Tibial artery (tissue), 4 donors: ENCODE results near the gene EXD3.
A peak's percentile ranks its signal among the peaks of the same experiment; 100 is the strongest.

Experiments
- DNase-seq, 2 donors: peaks; one replicate each; pipeline ENCODE4 v3.0.0-alpha.2; 2019
- H3K27ac ChIP-seq, 2 donors: fragments of 200-600 bp; sonication (generic) in 1 of 2; 1 replicate in 1 of 2; 2 replicates in 1 of 2; pipeline ENCODE4 v1.5.1; 2018 to 2019; ENCODE audit warnings: mild to moderate bottlenecking in 1 of 2
- H3K27me3 ChIP-seq, 2 donors: fragments of 200-600 bp; sonication (generic) in 1 of 2; one replicate each; pipeline versions ENCODE4 v1.5.1 to v1.6.0; 2016 to 2019
- H3K36me3 ChIP-seq, 3 donors: fragments of 200-600 bp; sonication (generic) in 2 of 3; one replicate each; pipeline ENCODE4 v1.5.1; 2016 to 2019; ENCODE audit warnings: mild to moderate bottlenecking in 2 of 3
- H3K4me1 ChIP-seq, 4 donors: fragments of 200-600 bp; sonication (generic) in 2 of 4; 1 replicate in 3 of 4; 2 replicates in 1 of 4; pipeline ENCODE4 v1.5.1; 2016 to 2019
- H3K4me3 ChIP-seq, 2 donors: fragments of 200-600 bp; sonication (generic) in 1 of 2; 1 replicate in 1 of 2; 2 replicates in 1 of 2; pipeline ENCODE4 v1.5.1; 2018 to 2019; ENCODE audit warnings: mild to moderate bottlenecking in 2 of 2
- H3K9me3 ChIP-seq, 3 donors: fragments of 200-600 bp; sonication (generic) in 1 of 3; one replicate each; pipeline ENCODE4 v1.5.1; 2016 to 2019
- intact Hi-C: fragments of 100-400 bp; cut with DNase I; formaldehyde crosslinking; loops from one replicate; pipeline ENCODE4 v1.15.0; 2023; ENCODE audit warnings: low total_unique reads
- TF ChIP-seq, protein P1 (sequence below), 2 experiments: fragments of 200-600 bp in 1 of 2; fragments of 450-650 bp in 1 of 2; IDR thresholded peaks; one replicate each; pipeline ENCODE4 v1.5.1; 2017 to 2019; ENCODE audit warnings: antibody characterized with exemption in 2 of 2, mild to moderate bottlenecking in 1 of 2, moderate library complexity in 1 of 2

Gene EXD3

GRCh38 chr9:137365552-137366444 lies 57.2 kb downstream of the EXD3 start:
- peaks cover 0 to 15% (median 12%) of the 10 kb centered on the region in 4 donors for H3K4me1 ChIP-seq
- peaks cover 0 to 36% (median 17%) of the 10 kb centered on the region in 3 donors for H3K36me3 ChIP-seq
- no peak overlapping the region for H3K4me3 ChIP-seq
- H3K27ac ChIP-seq: no peak overlapping the region
- intact Hi-C loops: no loop called here
- TF ChIP-seq, protein P1, sequence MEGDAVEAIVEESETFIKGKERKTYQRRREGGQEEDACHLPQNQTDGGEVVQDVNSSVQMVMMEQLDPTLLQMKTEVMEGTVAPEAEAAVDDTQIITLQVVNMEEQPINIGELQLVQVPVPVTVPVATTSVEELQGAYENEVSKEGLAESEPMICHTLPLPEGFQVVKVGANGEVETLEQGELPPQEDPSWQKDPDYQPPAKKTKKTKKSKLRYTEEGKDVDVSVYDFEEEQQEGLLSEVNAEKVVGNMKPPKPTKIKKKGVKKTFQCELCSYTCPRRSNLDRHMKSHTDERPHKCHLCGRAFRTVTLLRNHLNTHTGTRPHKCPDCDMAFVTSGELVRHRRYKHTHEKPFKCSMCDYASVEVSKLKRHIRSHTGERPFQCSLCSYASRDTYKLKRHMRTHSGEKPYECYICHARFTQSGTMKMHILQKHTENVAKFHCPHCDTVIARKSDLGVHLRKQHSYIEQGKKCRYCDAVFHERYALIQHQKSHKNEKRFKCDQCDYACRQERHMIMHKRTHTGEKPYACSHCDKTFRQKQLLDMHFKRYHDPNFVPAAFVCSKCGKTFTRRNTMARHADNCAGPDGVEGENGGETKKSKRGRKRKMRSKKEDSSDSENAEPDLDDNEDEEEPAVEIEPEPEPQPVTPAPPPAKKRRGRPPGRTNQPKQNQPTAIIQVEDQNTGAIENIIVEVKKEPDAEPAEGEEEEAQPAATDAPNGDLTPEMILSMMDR (IDR thresholded peaks at IDR 0.05): no peak
- H3K9me3 ChIP-seq: peaks cover 0 to 10% (median 0%) of the 10 kb centered on the region in 3 donors
- no peak for DNase-seq
- no peaks in the 10 kb centered on the region for H3K27me3 ChIP-seq

DNA sequence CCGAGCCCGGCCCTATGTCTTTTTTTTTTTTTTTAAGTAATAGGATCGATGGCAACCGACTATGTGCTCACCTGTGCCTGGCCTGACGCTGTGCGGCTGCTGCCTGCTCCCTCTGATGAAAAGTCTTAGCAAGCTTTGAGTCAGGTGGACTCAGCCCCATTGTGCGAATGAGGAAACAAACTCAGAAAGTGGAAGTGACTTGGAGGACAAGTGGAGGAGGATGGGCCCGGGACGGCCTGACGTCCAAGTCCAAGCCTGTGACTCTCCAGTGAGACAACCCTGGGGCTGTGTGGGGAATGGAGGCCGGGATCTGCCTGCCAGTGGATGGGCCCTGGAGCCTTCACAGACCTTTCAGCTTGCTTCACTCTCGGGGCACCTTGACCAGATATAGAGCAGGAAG lies 57.9 kb downstream of the EXD3 start:
- peaks cover 0 to 28% (median 17%) of the 10 kb centered on the region in 3 donors for H3K36me3 ChIP-seq
- H3K9me3 ChIP-seq: peaks cover 0 to 10% (median 0%) of the 10 kb centered on the region in 3 donors
- no peak overlapping the region for H3K4me3 ChIP-seq
- no peak overlapping the region for H3K27ac ChIP-seq
- DNase-seq: no peak
- intact Hi-C loops: no loop called here
- H3K4me1 ChIP-seq: peaks cover 0 to 15% (median 12%) of the 10 kb centered on the region in 4 donors
- TF ChIP-seq, protein P1 (IDR thresholded peaks at IDR 0.05): no peak
- H3K27me3 ChIP-seq: no peaks in the 10 kb centered on the region

DNA sequence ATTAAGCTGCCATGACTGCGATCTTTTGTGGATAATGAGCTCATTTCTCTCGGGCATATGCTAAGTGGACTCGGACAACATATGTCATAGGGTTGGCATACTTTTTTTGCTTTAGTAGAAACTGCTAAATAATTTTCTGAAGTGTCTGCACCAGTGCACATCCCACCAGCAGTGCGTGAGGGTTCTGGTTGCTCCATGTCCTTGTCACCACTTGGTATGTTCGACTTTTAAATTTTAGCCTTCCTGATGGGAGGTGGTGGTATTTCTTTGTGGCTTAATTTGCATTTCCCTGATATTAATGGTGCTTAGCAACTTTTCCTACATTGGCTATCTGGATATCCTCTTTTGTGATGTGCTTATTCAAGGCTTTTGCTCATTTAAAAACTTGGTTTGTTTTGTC lies 63.1 kb downstream of the EXD3 start:
- peaks cover 0 to 30% (median 10%) of the 10 kb centered on the region in 3 donors for H3K9me3 ChIP-seq

GRCh38 chr9:137358126-137358525 lies 64.8 kb downstream of the EXD3 start:
- intact Hi-C loops: no loop called here
- no peak overlapping the region for H3K27ac ChIP-seq
- TF ChIP-seq, protein P1 (IDR thresholded peaks at IDR 0.05): no peak
- H3K36me3 ChIP-seq: peaks cover 0 to 10% (median 7%) of the 10 kb centered on the region in 3 donors
- no peaks in the 10 kb centered on the region for H3K27me3 ChIP-seq
- no peak overlapping the region for H3K4me3 ChIP-seq
- H3K9me3 ChIP-seq: peaks cover 0 to 20% (median 10%) of the 10 kb centered on the region in 3 donors
- H3K4me1 ChIP-seq: no peaks in the 10 kb centered on the region
- peak in 1 of 2 donors; percentile 42 for DNase-seq

More for the DNA sequence above, 63.1 kb downstream of the EXD3 start:
- TF ChIP-seq, protein P1 (IDR thresholded peaks at IDR 0.05): no peak
- no peaks in the 10 kb centered on the region for H3K4me1 ChIP-seq
- no peak for DNase-seq
- intact Hi-C loops: no loop called here
- H3K4me3 ChIP-seq: no peak overlapping the region
- H3K27me3 ChIP-seq: no peaks in the 10 kb centered on the region
- no peak overlapping the region for H3K27ac ChIP-seq
- H3K36me3 ChIP-seq: peaks cover 0 to 12% (median 10%) of the 10 kb centered on the region in 3 donors

DNA sequence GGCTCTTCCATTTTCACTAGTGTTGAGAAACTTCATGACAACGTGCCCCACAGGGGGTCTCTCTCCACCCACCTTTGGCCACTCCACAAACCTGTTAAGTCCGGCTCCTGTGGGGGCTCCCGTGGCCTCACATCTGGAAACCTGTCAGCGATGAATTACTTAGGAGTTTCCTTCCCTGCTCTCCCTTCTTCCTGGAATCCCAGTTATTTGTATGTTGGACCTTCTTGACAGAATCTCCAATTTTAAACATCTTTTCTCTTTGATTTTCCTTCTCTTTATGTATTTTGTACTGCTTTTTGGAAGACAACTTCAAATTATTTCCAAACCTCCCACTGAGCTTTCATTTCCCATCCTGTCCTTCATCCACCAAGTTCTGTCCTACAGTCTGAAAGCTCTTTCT lies 65.8 kb downstream of the EXD3 start:
- H3K36me3 ChIP-seq: peaks cover 0 to 12% (median 7%) of the 10 kb centered on the region in 3 donors
- peaks cover 0 to 20% (median 10%) of the 10 kb centered on the region in 3 donors for H3K9me3 ChIP-seq
- TF ChIP-seq, protein P1 (IDR thresholded peaks at IDR 0.05): no peak
- intact Hi-C loops: no loop called here
- H3K4me3 ChIP-seq: no peak overlapping the region
- no peak for DNase-seq
- no peak overlapping the region for H3K27ac ChIP-seq
- H3K27me3 ChIP-seq: no peaks in the 10 kb centered on the region
- no peaks in the 10 kb centered on the region for H3K4me1 ChIP-seq
